Activated CD4-positive, alpha-beta T cell treated with anti-CD3 and anti-CD28 coated beads for 48 hours (primary cell): ENCODE results near the gene LARP1B.
"Not testable (repeated sequence)": the region's sequence is repeated elsewhere in the genome, so short reads cannot be mapped to it uniquely, and the experiment has no call there.

ENCODE experiments used
- DNase-seq: peaks from one replicate; pipeline ENCODE4 v3.0.0-alpha.2; 2020

The LARP1B gene

GRCh38 chr4:128060699-128061565 is at the start of gene LARP1B:
Gene LARP1B (plus strand): TSS chr4:128061312. CDS start chr4:128074952, 13,640 bp downstream.
- peak; percentile 95 for DNase-seq

- no peak for DNase-seq
Observed at GRCh38 chr4:128025319-128025718, 35.8 kb upstream of the LARP1B start.

DNA sequence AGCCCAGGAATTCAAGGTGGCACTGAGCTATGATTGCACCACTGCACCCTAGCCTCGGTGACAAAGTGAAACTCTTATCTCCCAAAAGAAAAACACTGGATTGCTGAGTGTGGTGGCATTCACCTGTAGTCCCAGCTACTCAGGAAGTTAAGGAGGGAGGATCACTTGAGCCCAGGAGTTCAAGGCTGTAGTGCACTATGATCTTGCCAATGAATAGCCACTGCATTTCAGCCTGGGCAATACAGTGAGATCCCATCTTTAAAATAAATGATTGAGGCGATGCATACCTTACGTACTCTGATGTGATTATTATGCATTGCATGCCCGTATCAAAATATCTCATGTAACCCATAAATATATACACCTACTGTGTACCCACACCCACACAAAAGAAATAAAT is 31.2 kb upstream of the LARP1B start:
- no peak for DNase-seq

DNA sequence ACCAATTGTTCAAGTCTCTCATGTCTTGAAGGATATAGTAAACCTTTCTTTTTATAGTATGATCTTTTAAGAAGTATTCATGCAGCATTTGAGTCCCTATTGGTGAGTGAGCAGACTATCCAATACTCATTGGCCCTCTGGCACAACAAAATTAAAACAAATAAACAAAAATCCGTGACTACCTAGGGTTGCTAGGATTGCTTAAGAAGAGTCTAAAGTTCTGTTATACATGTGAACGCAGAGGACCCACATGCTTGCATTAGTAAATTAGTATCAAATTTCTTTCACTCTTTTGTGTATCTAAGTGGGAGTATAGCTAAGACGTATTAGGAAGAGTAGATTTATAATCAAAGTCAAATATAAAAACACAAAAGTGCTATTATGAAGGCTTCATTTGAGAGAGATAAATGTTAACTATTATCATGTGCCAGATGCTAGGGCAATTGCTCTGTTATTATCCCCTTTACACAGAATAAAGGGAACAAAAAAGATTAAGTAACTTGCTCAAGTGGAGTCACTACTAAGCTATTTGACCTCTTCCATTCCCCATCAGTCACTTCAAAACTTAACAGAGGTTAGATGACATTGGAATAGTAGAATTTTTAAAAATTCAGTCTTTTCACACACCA is 29.2 kb upstream of the LARP1B start:
- DNase-seq: no peak

GRCh38 chr4:128039568-128039967 is 21.5 kb upstream of the LARP1B start:
- no peak for DNase-seq

DNA sequence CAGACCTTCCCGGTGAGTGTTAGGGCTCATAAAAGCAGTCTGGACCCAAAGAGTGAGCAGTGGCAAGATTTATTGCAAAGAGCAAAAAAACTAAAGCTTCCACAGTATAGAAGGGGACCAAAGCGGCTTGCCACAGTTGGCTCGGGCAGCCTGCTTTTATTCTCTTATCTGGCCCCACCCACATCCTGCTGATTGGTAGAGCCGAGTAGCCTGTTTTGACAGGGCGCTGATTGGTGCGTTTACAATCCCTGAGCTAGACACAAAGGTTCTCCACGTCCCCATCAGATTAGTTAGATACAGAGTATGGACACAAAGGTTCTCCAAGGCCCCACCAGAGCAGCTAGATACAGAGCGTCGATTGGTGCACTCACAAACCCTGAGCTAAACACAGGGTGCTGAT is 14.1 kb upstream of the LARP1B start:
- DNase-seq: not testable (repeated sequence)

GRCh38 chr4:128047514-128047913 is 13.6 kb upstream of the LARP1B start:
- DNase-seq: not testable (repeated sequence)

- DNase-seq: peak; percentile 23
Observed at GRCh38 chr4:128051229-128051628, 9.9 kb upstream of the LARP1B start.

DNA sequence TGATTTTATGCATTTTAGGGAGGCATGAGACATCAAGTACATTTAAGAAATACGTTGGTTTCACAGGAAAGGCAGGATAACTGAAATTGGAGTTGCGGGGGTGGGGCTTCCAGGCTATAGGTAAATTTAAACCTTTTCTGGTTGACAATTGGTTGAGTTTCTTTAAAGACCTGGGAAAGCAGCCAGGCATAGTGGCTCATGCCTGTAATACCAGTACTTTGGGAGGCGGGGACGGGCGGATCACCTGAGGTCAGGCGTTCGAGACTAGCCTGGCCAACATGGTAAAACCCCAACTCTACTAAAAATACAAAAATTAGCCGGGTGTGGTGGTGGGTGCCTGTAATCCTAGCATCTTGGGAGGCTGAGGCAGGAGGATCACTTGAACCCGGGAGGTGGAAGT is 6.2 kb upstream of the LARP1B start:
- not testable (repeated sequence) for DNase-seq

- not testable (repeated sequence) for DNase-seq
Observed at GRCh38 chr4:128055441-128056206, 5.5 kb upstream of the LARP1B start.

- no peak for DNase-seq
Observed at GRCh38 chr4:128056396-128056795, 4.7 kb upstream of the LARP1B start.

DNA sequence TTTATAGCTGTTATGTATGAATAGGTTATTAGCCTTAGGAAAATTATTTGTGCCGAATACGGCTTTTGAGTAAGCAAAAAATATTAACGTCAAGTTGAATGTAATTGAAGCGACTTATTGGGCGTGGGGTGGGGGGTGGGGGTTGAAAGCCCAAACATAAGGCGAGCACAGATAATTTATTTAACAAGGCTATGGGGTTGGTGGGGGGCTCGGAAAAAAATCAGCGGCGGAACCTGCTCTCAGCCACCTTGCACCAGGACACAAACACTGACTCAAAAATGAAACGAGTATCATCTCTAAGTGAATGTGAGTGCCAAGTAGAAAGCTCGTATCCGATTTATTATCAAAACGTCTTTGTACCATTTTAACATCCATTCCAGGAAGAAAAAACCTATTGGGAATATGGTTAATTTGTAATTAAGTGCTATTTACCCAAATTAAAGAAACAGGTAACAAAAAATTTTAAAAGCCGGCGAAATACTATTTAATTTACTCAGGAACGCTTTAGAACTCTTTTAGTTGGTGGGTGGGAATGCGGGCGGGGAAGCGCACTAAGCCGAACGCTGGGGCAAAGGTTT is 902 bp upstream of the LARP1B start:
- no peak for DNase-seq

GRCh38 chr4:128061566-128062536 is 739 bp downstream of the LARP1B start:
- peak; percentile 74 for DNase-seq

DNA sequence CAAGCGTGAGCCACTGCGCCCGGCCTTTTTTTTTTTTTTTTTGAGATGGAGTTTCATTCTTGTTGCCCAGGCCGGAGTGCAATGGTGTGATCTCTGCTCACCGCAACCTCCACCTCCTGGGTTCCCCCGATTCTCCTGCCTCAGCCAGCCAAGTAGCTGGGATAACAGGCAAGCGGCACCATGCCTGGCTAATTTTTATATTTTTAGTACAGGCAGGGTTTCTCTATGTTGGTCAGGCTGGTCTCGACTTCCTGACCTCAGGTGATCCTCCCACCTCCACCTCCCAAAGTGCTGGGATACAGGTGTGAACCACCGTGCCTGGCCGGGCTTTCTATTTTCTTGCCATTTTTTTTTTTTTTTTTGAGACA is 5.3 kb downstream of the LARP1B start:
- DNase-seq: not testable (repeated sequence)

DNA sequence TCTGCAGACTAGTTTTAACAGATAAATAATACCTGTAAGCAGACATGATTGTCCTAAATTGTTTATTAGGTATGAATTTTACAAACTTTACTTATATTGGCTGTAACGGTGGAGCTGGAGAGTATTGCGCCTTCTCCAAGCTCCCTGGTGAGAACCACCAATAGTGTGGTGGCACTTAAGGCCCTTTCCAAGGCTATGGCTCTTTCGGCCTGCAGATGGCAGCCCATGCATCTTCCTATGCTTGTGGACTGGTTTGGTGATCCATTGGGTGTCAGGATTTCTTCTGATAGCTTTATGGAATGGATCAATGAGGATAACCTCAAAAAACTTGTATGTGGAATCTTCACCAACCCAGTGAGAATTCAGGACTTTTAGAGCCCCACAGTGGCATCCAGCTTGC is 7.8 kb downstream of the LARP1B start:
- DNase-seq: peak; percentile 28

DNA sequence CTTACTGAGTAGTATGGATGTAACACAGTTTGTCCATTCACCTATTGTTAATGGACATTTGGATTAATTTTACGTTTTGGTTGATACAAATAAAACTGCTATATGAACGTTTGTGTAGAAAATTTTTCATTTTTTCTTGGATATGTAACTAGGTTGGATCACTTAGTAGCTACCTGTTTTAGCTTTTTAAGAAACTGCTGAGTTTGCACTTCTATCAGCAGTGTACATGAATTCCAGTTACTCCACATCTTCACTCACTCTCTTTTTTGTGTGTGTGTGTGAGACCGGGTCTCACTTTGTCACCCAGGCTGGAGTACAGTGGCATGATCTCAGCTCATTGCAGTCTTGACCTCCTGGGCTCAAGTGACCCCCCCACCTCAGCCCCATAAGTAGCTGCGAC is 15.4 kb downstream of the LARP1B start:
- no peak for DNase-seq

DNA sequence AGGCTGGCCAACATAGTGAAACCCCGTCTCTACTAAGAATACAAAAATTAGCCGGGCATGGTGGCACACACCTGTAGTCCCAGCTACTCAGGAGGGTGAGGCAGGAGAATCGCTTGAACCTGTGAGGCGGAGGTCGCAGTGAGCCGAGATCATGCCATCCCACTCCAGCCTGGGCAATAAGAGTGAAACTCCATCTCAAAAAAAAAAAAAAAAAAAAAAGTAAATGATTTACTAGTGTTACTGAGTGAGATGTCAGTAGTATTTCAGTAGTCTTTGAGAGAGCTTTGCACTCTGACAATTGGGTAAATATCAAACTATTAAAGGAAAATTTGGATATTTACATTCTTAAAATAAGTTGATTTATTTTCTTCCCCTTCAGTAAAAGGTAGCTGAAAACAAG is 34.2 kb downstream of the LARP1B start:
- DNase-seq: not testable (repeated sequence)

DNA sequence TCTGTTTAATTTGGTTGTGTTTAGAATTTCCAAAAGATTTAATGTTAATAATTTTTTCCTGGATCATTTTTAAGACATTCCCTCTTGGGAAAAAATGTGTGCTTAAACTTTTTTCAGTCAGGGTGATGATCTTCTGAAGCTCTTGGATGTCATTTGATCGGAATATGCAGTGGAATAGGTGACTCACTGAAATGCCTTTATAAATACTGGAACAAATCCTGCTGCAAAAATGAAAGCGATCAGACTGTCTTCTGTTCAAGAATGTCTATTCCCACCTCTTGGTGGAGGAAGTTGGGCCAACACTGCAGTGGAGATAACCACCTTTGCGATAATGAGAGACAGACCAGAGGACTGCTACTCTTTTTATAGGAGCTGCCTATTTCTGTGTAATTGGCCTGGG is 46.7 kb downstream of the LARP1B start:
- no peak for DNase-seq

DNA sequence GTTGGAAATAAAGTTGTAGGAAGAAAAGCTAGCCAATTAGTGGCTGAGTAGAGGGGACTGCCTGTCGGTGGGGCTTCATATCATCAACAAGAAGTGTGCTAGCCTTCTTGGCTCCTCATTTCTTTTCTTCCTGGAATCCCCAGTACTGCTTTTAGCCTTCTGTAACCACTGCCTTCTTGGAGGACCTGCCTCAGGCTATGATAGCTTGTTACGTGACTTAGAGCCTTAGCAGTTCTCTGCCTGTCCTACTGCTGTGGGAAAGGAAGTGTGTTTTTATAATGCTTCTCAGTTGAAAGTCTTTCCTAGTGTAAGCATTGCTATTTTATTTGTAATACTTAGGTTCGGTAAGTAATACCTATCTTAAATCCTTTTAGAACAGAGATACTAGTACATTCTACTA is 61.9 kb downstream of the LARP1B start:
- DNase-seq: no peak

GRCh38 chr4:128130621-128131020 is 69.5 kb downstream of the LARP1B start:
- DNase-seq: no peak

DNA sequence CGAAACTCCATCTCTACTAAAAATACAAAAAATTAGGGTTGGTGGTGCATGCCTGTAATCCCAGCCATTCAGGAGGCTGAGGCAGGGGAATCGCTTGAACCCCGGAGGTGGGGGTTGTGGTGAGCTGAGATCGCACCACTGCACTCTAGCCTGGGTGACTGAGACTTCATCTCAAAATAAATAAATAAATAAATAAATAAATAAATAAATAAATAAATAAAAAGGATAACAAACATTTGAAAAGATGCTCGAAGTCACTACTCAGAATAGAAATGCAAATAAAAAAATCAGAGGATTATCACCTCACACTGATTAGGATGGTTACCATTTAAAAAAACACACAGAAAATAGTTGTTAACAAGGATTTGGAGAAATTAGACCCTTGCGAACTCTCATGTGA is 73.8 kb downstream of the LARP1B start:
- DNase-seq: no peak

DNA sequence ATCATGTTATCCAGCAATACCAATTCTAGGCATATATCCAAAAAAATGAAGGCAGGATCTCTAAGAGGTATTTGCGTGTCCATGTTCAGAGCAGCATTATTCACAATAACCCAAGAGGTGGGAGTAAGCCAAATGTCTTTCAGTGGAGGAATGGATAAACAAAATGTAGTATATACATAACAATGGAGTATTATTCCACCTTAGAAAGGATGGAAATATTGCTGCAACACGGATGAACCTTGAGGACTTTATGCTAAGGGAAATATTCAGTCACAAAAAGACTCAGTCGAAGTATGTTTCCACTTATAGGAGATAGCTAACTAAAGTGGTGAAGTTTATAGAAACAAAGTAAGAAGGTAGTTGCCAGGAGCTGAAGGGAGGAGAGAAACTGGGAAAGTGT is 74.3 kb downstream of the LARP1B start:
- DNase-seq: no peak
